ELF-1 (cell line): Measurements from ENCODE around the gene LRRC75A.
"Not testable (repeated sequence)": the region's sequence is repeated elsewhere in the genome, so short reads cannot be mapped to it uniquely, and the experiment has no call there.

Experiments used
- DNase-seq: peaks from one replicate; pipeline ENCODE4 v3.0.0-alpha.2; 2016; ENCODE audit warnings: low read depth, low spot score

LRRC75A gene

DNA sequence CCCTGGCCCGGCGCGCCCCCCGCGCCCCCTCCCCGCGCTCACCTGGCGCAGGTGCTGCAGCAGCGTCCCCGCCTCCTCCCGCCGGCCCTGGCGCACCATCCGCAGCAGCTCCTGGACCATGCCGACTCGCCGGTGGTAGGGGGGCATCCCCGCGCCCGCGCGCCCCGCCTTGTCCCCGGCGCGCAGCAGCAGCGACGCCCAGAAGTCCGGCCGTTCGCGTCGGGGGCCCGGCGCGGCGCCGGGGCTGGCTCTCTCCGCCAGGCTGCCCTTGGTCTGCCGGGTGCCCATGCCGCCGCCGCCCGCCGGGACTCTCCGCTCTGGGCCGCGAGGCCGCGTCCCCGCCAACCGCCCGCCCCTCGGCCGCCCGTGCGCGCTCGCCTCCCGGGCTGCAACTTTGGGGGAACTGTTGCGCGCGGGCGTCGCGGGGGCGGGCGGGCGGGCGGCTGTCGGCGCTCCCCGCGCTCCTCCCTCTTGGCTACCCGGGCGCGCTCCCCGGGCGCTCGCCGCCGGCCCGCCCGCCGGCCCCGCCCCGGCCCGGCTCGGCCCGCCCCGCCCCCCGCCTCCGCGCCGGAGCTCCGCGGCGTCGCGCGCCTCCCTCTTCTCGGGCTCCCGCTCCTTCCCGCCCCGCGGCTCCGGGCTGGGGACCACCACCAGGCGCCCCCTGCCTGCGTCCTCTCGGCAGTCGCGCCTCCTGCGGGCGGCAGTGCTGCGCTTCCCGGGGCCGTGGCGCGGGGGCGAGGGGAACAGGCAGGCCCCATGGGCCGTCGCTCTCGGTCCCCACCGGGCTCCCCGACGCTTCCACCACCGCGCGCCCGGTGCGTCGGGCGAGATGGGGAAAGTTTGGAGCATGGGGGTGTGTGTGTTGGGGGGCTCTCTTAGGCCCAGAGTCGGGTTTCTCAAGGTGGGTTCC is at the start of gene LRRC75A:
TSS of gene LRRC75A (minus strand) at position 491 of the 910 bp plus-strand sequence. CDS start at position 288, 203 bp downstream.
- peak; percentile 37 for DNase-seq

DNA sequence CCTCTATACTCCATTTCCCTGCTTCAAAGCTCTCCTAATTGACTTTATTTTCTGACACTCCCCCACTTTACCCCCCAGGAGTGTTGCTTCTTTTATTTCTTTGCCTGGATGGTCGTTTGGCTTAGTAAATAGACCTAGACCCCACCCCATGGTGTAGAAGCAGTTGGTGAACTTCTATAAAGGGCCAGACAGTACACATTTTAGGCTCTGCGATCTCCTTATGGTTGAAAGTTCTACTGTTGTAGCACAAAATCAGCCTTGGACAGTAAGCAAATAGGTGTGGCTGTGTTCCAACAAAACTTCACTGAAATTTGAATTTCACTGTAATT is 45.1 kb upstream of the LRRC75A start:
- no peak for DNase-seq

DNA sequence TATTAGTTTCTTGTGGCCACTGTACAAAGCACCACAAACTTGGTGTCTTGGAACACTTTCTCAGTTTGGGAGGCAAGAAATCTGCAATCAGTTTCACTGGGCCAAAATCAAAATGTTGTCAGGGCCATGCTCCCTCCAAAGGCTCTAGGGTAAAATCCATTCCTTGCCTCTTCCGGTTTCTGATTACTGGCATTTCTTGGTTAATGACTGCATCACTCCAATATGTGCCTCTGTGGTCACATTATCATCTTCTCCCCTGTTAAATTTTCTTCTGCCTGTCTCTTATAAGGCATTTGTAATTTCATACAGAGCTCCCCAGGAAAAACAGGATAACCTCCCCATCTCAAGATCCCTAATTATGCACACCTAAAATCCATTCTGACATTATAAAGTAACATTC is 42.2 kb upstream of the LRRC75A start:
- DNase-seq, result no peak

GRCh38 chr17:16529906-16530305 is 37.9 kb upstream of the LRRC75A start:
- peak; percentile 44 for DNase-seq

- DNase-seq, result no peak
Measured at GRCh38 chr17:16527298-16527697, 35.3 kb upstream of the LRRC75A start.

- not testable (repeated sequence) for DNase-seq
Measured at GRCh38 chr17:16525556-16525955, 33.6 kb upstream of the LRRC75A start.

DNA sequence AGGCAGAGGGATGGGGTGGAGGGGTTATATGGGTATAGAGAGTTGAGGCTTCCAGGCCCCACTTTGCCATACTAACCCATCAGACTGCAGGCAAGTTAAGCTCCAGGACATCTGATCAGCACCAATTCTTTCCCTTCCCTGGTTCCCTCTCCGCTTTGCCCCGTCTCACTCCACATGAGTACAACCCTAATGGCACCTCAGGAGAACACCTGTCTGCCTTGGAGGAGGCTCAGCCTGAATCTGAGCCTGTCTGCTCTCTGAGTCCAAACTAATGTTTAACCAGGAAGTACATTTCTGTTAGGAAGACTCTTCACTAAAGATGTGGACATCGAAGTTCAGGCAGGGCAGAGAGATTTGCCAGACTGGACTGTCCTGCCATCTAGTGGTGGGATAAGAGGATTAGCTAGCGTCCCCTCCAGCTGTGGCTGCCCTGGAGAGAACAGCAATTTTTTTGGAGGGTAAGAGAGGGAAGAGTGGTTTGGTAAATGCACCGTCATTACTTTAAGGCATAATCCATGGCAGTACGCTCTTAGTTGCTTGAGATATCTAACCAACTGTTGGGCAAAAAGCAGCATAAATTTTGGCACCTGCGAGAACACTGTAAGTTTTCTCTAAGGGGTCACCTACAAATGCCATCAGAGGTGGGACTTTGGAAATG is 29.2 kb upstream of the LRRC75A start:
- DNase-seq, result peak; percentile 72

DNA sequence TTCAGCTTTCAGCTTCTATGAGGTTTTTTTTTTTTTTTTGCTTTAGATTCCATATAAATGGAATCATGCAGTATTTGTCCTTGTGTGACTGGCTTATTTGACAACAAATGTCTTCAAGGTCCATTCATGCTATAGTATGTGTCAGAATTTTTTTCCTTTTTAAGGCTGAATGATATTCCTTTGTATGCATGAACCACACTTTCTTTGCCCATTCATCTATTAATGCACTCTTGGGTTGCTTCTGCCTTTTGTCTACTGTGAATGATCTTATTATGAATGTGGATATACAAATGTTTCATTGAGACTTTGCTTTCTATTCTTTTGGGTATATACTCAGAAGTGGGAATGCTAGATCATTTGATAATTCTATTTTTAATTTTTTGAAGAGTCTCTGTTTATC is 27.0 kb upstream of the LRRC75A start:
- DNase-seq, result no peak

DNA sequence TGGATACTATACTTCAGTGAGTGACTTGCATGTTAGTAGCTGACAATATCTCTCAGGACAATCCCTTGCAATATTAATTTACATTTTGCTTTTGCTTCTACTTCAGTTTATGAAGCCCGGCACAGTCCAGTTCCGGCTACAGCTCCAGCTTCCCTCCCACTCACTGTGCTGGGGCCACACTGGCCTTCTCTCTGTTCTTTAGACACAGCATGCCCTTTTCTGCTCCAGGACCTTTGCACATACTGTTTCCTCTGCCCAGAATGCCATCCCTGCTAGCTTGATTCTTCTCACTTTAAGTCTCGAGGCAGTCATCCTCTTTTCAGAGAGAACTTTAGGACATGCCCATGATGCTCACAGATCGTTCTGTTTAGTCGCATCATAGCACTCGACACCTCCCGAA is 25.5 kb upstream of the LRRC75A start:
- no peak for DNase-seq

- peak; percentile 69 for DNase-seq
Measured at GRCh38 chr17:16516594-16517051, 24.6 kb upstream of the LRRC75A start.

DNA sequence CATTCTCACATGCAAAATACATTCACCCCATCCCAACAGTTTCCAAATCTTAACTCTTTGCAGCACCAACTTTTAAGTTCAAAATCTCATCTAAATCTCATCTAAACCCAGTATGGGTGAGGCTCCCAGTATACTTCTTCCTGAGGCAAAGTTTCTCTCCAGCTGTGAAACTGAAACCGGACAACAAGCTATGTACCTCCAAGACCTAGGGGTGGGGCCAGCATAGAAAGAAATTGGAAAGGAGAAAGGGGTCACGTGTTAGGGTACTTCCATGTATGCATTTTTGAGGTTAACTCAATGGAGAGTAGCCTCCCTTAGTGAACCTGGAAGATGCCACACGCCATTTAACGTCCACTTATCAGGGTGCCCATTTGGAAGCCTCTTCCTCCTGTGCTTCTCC is 23.9 kb upstream of the LRRC75A start:
- no peak for DNase-seq

DNA sequence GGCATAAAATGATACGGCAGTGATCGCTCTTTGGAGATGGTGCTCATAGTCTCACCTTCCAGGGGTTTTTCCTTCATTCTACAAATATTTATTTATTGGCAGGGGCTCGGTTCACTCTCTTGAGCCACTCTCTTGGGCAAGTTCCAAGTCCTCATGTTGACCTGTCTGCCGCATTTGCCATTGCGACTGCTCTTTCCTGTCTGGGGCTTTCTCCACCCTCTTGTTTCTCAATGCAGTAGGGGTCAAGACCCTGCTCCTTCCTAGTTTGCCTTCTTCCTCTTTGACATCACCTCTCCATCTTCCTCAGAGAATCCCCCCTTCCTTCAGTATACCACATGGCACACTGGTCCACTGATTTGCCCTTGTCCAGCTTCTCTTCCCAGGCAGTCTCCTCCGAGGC is 21.9 kb upstream of the LRRC75A start:
- no peak for DNase-seq

- no peak for DNase-seq
Measured at GRCh38 chr17:16512011-16512410, 20.0 kb upstream of the LRRC75A start.

- no peak for DNase-seq
Measured at GRCh38 chr17:16511593-16511992, 19.6 kb upstream of the LRRC75A start.

- no peak for DNase-seq
Measured at GRCh38 chr17:16507918-16508533, 16.0 kb upstream of the LRRC75A start.

DNA sequence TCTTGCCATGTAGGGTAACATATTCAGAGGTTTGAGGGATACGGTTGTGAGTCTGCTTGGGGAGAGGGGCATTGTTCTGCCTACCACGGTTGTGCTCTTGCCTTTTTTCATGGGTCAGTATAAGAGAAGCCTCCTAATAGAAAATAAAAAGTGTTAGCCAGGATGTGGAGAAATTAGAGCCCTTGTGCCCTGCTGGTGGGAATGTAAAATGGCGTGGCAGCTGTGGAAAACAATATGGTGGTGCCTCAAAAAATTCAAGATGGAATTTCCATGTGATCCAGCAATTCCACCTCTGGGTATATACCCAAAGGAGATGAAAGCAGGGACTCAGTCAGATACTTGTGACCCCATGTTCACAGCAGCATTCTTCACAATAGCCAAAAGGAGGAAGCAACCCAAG is 14.2 kb upstream of the LRRC75A start:
- no peak for DNase-seq

- no peak for DNase-seq
Measured at GRCh38 chr17:16504984-16505383, 13.0 kb upstream of the LRRC75A start.

- no peak for DNase-seq
Measured at GRCh38 chr17:16496820-16497489, 5.0 kb upstream of the LRRC75A start.

DNA sequence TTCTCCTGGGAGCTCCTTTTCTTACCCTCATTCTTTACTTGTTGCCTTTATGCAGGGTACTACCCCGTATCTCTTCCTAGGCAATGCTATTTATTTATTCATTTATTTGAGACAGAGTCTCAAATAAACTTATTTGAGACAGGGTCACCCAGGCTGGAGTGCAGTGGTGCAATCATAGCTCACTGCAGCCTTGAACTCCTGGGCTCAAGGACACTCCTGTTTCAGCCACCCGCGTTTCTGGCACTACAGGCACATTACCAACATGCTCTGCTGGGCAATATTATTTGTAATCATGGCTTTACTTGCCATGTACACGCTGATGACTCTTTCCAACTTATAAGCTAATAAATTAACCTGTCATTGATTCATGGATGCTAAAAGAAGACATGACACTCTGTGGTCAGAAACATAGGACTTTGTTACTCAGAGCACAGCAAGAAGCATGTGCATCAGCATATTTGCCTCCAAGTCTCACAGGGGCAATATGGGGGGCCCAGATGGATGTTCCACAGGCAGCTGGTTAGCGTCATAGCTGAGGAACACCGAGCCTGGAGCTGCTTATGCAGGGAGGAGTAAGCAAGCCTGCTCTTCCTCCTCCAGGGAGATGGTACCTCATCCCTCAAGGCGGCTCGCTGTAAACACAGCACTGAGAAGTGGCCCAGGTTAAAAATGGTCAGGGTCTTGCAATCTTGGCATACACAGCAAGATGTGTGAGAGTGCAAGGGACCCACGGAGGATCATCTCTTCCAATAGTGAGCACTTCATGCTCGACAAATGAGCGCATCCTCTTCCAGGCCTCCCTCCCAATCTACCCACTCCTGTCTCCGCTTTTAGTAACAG is 4.2 kb upstream of the LRRC75A start:
- DNase-seq, result no peak

GRCh38 chr17:16495561-16495960 is 3.6 kb upstream of the LRRC75A start:
- DNase-seq, result peak; percentile 17

GRCh38 chr17:16494059-16494458 is 2.1 kb upstream of the LRRC75A start:
- DNase-seq, result no peak
